IPS DF 4.7 (cell line): ENCODE measurements around the gene ZNF385B.
"Not testable (repeated sequence)": the region's sequence is repeated elsewhere in the genome, so short reads cannot be mapped to it uniquely, and the experiment has no call there.

Source experiments
- DNase-seq: peaks from one replicate; pipeline ENCODE4 v3.0.0-alpha.2; 2013; ENCODE audit warnings: low spot score; ENCODE audit errors: extremely low read depth

The ZNF385B gene

GRCh38 chr2:179804206-179804605 is 57.2 kb downstream of the ZNF385B start:
- DNase-seq: no peak

GRCh38 chr2:179802051-179802882 is 59.1 kb downstream of the ZNF385B start:
- DNase-seq: no peak

- DNase-seq: no peak
These were observed 60.6 kb downstream of the ZNF385B start for GRCh38 chr2:179800776-179801175.

- DNase-seq: no peak
These were observed 65.0 kb downstream of the ZNF385B start for GRCh38 chr2:179796213-179797007.

- no peak for DNase-seq
These were observed 67.5 kb downstream of the ZNF385B start for GRCh38 chr2:179793902-179794301.

- DNase-seq: no peak
These were observed 68.2 kb downstream of the ZNF385B start for GRCh38 chr2:179793238-179793637.

GRCh38 chr2:179790235-179791217 is 70.9 kb downstream of the ZNF385B start:
- no peak for DNase-seq

GRCh38 chr2:179788104-179788503 is 73.3 kb downstream of the ZNF385B start:
- no peak for DNase-seq

GRCh38 chr2:179787601-179788000 is 73.8 kb downstream of the ZNF385B start:
- no peak for DNase-seq

GRCh38 chr2:179785902-179786301 is 75.5 kb downstream of the ZNF385B start:
- no peak for DNase-seq

- DNase-seq: not testable (repeated sequence)
These were observed 79.1 kb downstream of the ZNF385B start for GRCh38 chr2:179782346-179782745.

- DNase-seq: no peak
These were observed 87.4 kb downstream of the ZNF385B start for GRCh38 chr2:179773986-179774385.

GRCh38 chr2:179772346-179772745 is 89.1 kb downstream of the ZNF385B start:
- no peak for DNase-seq

GRCh38 chr2:179771791-179772190 is 89.6 kb downstream of the ZNF385B start:
- DNase-seq: no peak

GRCh38 chr2:179770029-179770428 is 91.4 kb downstream of the ZNF385B start:
- DNase-seq: no peak

GRCh38 chr2:179769323-179769722 is 92.1 kb downstream of the ZNF385B start:
- DNase-seq: no peak

GRCh38 chr2:179768765-179769164 is 92.6 kb downstream of the ZNF385B start:
- DNase-seq: no peak

GRCh38 chr2:179765666-179766065 is 95.7 kb downstream of the ZNF385B start:
- DNase-seq: peak; percentile 22

- DNase-seq: no peak
These were observed 96.7 kb downstream of the ZNF385B start for GRCh38 chr2:179764710-179765109.

GRCh38 chr2:179758636-179759035 is 102.8 kb downstream of the ZNF385B start:
- no peak for DNase-seq

GRCh38 chr2:179751163-179751809 is 110.1 kb downstream of the ZNF385B start:
- no peak for DNase-seq
